Heart left ventricle (tissue), 16 donors: Measurements from ENCODE around the gene PLA2G4A. TPM values are rescaled to one million over a fixed set of nuclear protein-coding genes. Genes with fewer than 3 reads are reported as not detected.

Experiments
- ATAC-seq, 4 donors: fragments of 200-7000 bp; cut with Tn5 transposase; one replicate each; pipeline ENCODE4 v1.9.1; 2020 to 2022; ENCODE audit warnings: moderate library complexity in 4 of 4, mild to moderate bottlenecking in 3 of 4, moderate number of reproducible peaks in 1 of 4
- DNase-seq, 5 donors: peaks; one replicate each; pipeline ENCODE4 v3.0.0-alpha.2; 2020
- H3K27ac ChIP-seq, 12 donors: fragments of 200-600 bp; sonication (generic) in 4 of 12; one replicate each; pipeline versions ENCODE4 v1.5.0 to v1.8.0; 2016 to 2022; ENCODE audit warnings: mild to moderate bottlenecking in 2 of 12
- H3K27me3 ChIP-seq, 9 donors: fragments of 200-600 bp; sonication (generic) in 2 of 9; one replicate each; pipeline versions ENCODE4 v1.5.1 to v1.8.0; 2016 to 2022; ENCODE audit warnings: mild to moderate bottlenecking in 3 of 9
- H3K36me3 ChIP-seq, 9 donors: fragments of 200-600 bp; sonication (generic) in 2 of 9; one replicate each; pipeline versions ENCODE4 v1.5.0 to v1.8.0; 2018 to 2022; ENCODE audit warnings: mild to moderate bottlenecking in 2 of 9
- H3K4me1 ChIP-seq, 12 donors: fragments of 200-600 bp; sonication (generic) in 4 of 12; one replicate each; pipeline versions ENCODE4 v1.5.0 to v1.8.0; 2016 to 2022; ENCODE audit warnings: mild to moderate bottlenecking in 3 of 12
- H3K4me3 ChIP-seq, 12 donors: fragments of 200-600 bp; sonication (generic) in 4 of 12; one replicate each; pipeline versions ENCODE4 v1.5.0 to v1.8.0; 2017 to 2022; ENCODE audit warnings: mild to moderate bottlenecking in 9 of 12, moderate library complexity in 4 of 12
- H3K9me3 ChIP-seq, 12 donors: fragments of 200-600 bp; sonication (generic) in 4 of 12; one replicate each; pipeline versions ENCODE4 v1.5.0 to v1.8.0; 2016 to 2022; ENCODE audit warnings: mild to moderate bottlenecking in 1 of 12
- POLR2A ChIP-seq, 2 donors: fragments of 450-650 bp; IDR thresholded peaks; one replicate each; pipeline ENCODE4 v1.6.1; 2017; ENCODE audit warnings: antibody characterized with exemption in 2 of 2, mild to moderate bottlenecking in 2 of 2, moderate library complexity in 2 of 2
- WGBS, 4 donors: extraction: QIAGEN DNeasy Blood & Tissue Kit in 2 of 4; methylation state at CpG; one replicate each; pipeline versions ENCODE4 v1.1.5 to v1.1.7; 2013 to 2018; 5-methylcytosine and 5-hydroxymethylcytosine counted together
- intact Hi-C, 10 donors: fragments of 100-400 bp; cut with DNase I; formaldehyde crosslinking; loops; one replicate each; pipeline versions ENCODE4 v1.11.1 to v1.14.2; 2022
- polyA plus RNA-seq, 2 donors: library from polyadenylated mRNA; stranded (reverse); fragments of 200-250 nt; gene quantifications; one replicate each; pipeline ENCODE4 v1.2.3, GENCODE V29; 2013
- total RNA-seq, 9 donors: library from RNA; depleted of rRNA in 2 of 9; stranded (reverse); fragments of >200 nt in 2 of 9; fragmentation: NEBNext Ultra II Directional in 3 of 9; extraction: Animal tissue kit (Norgen Biotek cat#: 25700) in 3 of 9; gene quantifications; one replicate each; pipeline versions ENCODE4 v1.1.0 to v1.2.4, GENCODE V29; 2016 to 2023
- TF ChIP-seq, protein P1 (sequence below), 12 donors: fragments of 200-600 bp; sonication (generic) in 4 of 12; IDR thresholded peaks; one replicate each; pipeline versions ENCODE4 v1.5.0 to v1.8.0; 2018 to 2022; ENCODE audit warnings: antibody characterized with exemption in 12 of 12, mild to moderate bottlenecking in 5 of 12
- donor health status: ischemic (EF 13 %, LVEDD 7.1; RV severe dilation, severe dysfunction).
- donor health status: healthy with polysubstance abuse.
- donor health status: DM: no; HTN: yes; CAD: no.
- donor health status: DM: no; HTN: no; CAD: no.
- donor health status: ischemic (EF 25% LVEDD 6.9; RV normal size, moderate dysfunction).
- donor health status: ischemic (EF 25% LVEDD 5.7; RV mildly dilated, moderate dysfunction).
- donor health status: healthy.
- donor health status: DM: yes; HTN: yes; CAD: no.
- donor health status: ischemic (EF 35%, LVEDD 5.7; RV mildly dilated, moderate dysfunction).
- donor health status: nonischemic (EF 11% LVEDD 7.7; RV severe dilation, severe dysfunction).
- donor health status: DM: yes; HTN: yes; CAD: no.
- donor health status: PGD.
- donor health status: ischemic (EF 29% LVEDD 5.4; RV normal size, mild dysfunction).
- donor health status: nonischemic (EF 23%, LVEDD 6.1; RV moderate dilation, normal function).

Gene PLA2G4A
- total and polyA plus RNA-seq, 11 donors: 0.91 to 5.8 (median 1.8) TPM

DNA sequence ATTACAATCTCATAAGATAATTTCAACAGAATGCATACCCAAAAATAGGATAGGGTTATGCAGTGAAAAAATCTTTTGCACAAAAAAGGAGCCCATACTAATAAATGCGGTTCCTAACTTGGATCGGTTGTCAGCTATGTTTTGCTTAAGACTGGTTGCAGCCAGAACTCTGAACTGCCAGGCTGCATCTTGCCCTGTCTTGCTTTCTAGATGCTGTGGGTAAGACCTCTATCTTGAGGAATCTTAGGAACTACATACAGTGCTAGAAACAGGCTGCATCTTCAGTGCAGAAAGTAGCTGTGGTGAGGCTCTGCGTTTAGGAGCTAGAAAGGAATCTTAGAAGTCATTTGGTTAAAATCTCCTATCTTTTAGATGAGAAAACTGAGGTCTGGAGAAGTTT is 45.6 kb upstream of the PLA2G4A start:
- no peak for ATAC-seq
- H3K36me3 ChIP-seq: no peaks in the 10 kb centered on the region
- intact Hi-C loops: loop anchor here in 1 of 10 donors (5.0 kb wide), 1 partner anchor 39 kb away; no protein-coding TSS in a partner anchor
- WGBS, 4 donors: 76 to 82% (median 80%) methylated on average over 3 of the region's 3 CpGs
- H3K4me3 ChIP-seq: no peak overlapping the region
- no peaks in the 10 kb centered on the region for H3K27me3 ChIP-seq
- TF ChIP-seq, protein P1, sequence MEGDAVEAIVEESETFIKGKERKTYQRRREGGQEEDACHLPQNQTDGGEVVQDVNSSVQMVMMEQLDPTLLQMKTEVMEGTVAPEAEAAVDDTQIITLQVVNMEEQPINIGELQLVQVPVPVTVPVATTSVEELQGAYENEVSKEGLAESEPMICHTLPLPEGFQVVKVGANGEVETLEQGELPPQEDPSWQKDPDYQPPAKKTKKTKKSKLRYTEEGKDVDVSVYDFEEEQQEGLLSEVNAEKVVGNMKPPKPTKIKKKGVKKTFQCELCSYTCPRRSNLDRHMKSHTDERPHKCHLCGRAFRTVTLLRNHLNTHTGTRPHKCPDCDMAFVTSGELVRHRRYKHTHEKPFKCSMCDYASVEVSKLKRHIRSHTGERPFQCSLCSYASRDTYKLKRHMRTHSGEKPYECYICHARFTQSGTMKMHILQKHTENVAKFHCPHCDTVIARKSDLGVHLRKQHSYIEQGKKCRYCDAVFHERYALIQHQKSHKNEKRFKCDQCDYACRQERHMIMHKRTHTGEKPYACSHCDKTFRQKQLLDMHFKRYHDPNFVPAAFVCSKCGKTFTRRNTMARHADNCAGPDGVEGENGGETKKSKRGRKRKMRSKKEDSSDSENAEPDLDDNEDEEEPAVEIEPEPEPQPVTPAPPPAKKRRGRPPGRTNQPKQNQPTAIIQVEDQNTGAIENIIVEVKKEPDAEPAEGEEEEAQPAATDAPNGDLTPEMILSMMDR (IDR thresholded peaks at IDR 0.05): no peak
- TF ChIP-seq POLR2A (IDR thresholded peaks at IDR 0.05): no peak
- no peak overlapping the region for H3K27ac ChIP-seq
- H3K4me1 ChIP-seq: no peaks in the 10 kb centered on the region
- no peaks in the 10 kb centered on the region for H3K9me3 ChIP-seq
- no peak for DNase-seq

DNA sequence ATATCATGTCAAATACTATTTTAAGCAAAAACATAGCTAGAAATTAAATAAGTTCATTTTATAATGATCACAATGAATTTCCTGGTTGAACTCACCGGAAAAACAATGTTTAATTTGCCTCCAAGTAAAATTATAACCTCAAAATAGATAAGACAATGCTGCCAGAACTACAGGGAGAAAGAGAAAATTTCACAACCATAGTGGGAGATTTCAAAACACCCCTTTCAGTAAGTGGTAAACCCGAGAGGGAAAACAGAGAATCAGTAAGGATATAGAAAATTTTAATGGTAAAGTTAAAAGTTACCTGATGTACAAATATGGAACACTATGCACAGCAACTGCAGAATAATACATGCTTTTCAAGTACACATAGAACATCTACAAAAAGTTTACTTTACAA is 43.2 kb upstream of the PLA2G4A start:
- no peaks in the 10 kb centered on the region for H3K36me3 ChIP-seq
- intact Hi-C loops: no loop called here
- H3K4me1 ChIP-seq: no peaks in the 10 kb centered on the region
- ATAC-seq: no peak
- DNase-seq: no peak
- H3K9me3 ChIP-seq: no peaks in the 10 kb centered on the region
- H3K27me3 ChIP-seq: no peaks in the 10 kb centered on the region
- 65 to 74% (median 69%) methylated on average over 2 of the region's 2 CpGs for WGBS, 4 donors
- H3K4me3 ChIP-seq: no peak overlapping the region
- TF ChIP-seq POLR2A (IDR thresholded peaks at IDR 0.05): no peak
- TF ChIP-seq, protein P1 (IDR thresholded peaks at IDR 0.05): no peak
- H3K27ac ChIP-seq: no peak overlapping the region

DNA sequence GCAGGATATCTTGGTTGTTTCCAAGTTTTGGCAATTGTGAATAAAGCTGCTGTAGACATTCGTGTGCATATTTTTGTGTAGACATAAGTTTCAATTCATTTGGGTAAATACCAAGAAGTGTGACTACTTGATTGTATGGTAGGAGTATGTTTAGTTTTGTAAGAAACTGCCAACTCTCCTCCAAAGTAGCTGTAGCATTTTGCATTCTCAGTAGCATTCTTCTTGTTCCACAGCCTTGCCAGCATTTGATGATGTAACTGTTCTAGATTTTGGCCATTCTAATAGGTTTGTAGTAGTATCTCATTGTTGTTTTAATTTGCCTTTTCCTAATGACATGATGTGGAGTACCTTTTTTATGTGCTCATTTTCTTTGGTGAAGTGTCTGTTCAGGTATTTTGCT is 38.6 kb upstream of the PLA2G4A start:
- ATAC-seq (no peak), DNase-seq (no peak)
- Histone ChIP-seq H3K4me3 (no peak overlapping the region), H3K27me3 (no peaks in the 10 kb centered on the region), H3K27ac (no peak overlapping the region), H3K36me3 (no peaks in the 10 kb centered on the region), H3K4me1 (no peaks in the 10 kb centered on the region), H3K9me3 (no peaks in the 10 kb centered on the region)
- WGBS, 4 donors: 58 to 76% (median 69%) methylated on average over 1 of the region's 1 CpG
- intact Hi-C loops: no loop called here
- TF ChIP-seq, protein P1 (IDR thresholded peaks at IDR 0.05): no peak

DNA sequence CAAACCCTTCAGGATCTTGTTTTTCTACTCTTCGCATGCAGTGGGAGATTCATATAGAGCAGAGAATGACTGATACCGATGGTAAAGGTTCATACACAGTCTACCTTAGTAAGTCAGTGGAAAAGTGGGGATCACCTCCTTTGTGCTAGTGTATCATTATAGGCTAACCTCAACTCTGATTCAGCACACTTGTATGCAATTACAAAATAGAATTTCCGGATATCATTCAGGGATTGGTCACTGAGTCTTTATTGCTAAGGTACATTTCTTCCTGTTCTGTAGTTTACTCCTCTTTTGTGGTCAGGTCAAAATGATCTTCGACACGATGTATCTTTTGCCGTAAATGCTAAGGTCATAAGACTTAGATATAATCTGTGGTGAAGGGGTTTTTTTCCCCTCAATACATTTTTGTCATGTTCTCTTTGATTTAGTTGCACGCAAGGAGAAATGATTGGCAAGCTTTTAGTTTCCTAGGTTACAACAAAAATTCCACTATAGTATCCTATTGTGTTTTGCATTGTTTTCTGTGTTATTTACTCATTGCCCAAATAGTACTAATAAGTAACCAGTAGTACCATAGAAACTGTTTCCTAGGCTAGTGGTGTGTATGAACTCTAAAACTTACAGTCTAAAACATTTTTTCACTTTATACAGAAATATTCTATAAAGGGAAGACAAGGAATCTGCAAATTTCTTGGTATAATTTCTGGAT is 35.7 kb upstream of the PLA2G4A start:
- no peaks in the 10 kb centered on the region for H3K36me3 ChIP-seq
- no peaks in the 10 kb centered on the region for H3K4me1 ChIP-seq
- no peak overlapping the region for H3K4me3 ChIP-seq
- TF ChIP-seq, protein P1 (IDR thresholded peaks at IDR 0.05): no peak
- TF ChIP-seq POLR2A (IDR thresholded peaks at IDR 0.05): no peak
- intact Hi-C loops: no loop called here
- DNase-seq (no peak), ATAC-seq (no peak)
- WGBS, 4 donors: 86 to 94% (median 88%) methylated on average over 7 of the region's 7 CpGs
- no peaks in the 10 kb centered on the region for H3K27me3 ChIP-seq
- no peak overlapping the region for H3K27ac ChIP-seq
- H3K9me3 ChIP-seq: no peaks in the 10 kb centered on the region
